DND-41 (cell line): Measurements from ENCODE around the gene FIGNL2.

ENCODE experiments used
- EZH2 ChIP-seq: IDR thresholded peaks from 3 replicates; pipeline ENCODE4 v1.6.1; 2012; ENCODE audit warnings: borderline replicate concordance, low read depth, mild to moderate bottlenecking, moderate library complexity, low read length, inconsistent platforms; ENCODE audit not compliant: severe bottlenecking
- TF ChIP-seq, protein P1 (sequence below): IDR thresholded peaks from 2 replicates; pipeline ENCODE4 v1.5.1; 2012; ENCODE audit warnings: borderline replicate concordance, low read length, moderate library complexity, mild to moderate bottlenecking; ENCODE audit not compliant: poor library complexity, severe bottlenecking; ENCODE audit errors: extremely low read depth

- TF ChIP-seq, protein P1, sequence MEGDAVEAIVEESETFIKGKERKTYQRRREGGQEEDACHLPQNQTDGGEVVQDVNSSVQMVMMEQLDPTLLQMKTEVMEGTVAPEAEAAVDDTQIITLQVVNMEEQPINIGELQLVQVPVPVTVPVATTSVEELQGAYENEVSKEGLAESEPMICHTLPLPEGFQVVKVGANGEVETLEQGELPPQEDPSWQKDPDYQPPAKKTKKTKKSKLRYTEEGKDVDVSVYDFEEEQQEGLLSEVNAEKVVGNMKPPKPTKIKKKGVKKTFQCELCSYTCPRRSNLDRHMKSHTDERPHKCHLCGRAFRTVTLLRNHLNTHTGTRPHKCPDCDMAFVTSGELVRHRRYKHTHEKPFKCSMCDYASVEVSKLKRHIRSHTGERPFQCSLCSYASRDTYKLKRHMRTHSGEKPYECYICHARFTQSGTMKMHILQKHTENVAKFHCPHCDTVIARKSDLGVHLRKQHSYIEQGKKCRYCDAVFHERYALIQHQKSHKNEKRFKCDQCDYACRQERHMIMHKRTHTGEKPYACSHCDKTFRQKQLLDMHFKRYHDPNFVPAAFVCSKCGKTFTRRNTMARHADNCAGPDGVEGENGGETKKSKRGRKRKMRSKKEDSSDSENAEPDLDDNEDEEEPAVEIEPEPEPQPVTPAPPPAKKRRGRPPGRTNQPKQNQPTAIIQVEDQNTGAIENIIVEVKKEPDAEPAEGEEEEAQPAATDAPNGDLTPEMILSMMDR, result no peak
- TF ChIP-seq EZH2, result no peak
Observed at GRCh38 chr12:51809193-51809592, 39.3 kb downstream of the FIGNL2 start.
